HG02973 (cell line): Measurements from ENCODE around the gene NCOA5.

Experiments used
- ATAC-seq: cut with Tn5 transposase; IDR thresholded peaks from one replicate; pipeline ENCODE4 v1.9.1; 2021; ENCODE audit warnings: moderate library complexity; ENCODE audit not compliant: unreplicated experiment

NCOA5 gene

DNA sequence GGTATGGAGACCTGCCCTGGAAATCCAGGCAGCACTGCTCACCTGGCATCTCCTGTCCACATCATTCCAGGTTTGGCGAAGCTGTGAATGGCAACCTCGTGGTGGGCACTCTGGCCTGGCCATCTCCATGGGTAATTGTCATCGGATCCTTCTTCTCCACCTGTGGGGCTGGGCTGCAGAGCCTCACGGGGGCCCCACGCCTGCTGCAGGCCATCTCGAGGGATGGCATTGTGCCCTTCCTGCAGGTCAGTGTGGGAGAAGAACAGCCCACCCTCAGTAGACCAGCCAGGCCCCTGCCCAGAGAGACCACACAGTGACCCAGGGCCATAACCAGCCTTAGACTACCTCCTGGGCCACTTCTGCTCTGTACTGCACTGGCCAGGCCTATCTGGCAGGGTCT lies 44.9 kb downstream of the NCOA5 start:
- ATAC-seq, result no peak

DNA sequence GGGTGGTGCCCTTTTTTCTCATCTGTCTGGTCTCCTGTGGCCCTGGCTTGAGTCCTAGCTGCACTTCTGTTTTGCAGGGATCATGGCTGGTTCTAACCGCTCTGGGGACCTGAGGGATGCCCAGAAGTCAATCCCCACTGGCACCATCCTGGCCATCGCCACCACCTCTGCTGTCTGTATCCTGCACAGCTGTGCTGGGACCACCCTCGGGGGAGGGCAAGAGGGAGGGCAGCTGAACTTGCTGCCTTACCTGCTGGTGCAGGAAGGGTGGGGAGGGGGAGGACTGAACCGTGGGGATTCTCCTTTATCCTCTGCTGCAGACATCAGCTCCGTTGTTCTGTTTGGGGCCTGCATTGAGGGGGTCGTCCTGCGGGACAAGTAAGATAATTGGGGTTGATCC lies 46.2 kb downstream of the NCOA5 start:
- no peak for ATAC-seq

DNA sequence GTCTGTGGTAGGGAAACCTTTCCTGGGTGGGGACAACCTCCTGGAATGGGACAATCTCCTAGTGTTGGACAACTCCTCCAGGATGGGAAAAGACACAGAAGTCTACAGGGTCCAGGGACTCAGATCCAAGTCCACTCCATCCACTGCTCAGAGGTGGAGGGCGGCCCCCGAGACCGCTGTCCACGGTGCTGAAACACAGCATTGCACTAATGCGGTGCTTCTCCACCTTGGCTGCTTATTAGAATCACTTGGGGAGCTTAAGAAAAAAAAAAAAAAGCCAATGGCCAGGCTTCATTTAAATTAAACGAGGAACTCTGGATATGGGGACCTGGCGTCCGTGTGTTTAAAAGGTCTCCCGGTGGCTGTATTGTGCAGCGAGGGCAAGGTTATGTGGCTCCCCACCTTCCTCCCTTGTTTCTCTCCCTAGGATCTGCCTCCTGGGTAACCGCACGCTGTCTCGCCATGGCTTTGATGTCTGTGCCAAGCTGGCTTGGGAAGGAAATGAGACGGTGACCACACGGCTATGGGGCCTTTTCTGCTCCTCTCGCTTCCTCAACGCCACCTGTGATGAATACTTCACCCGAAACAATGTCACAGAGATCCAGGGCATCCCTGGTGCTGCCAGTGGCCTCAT lies 48.7 kb downstream of the NCOA5 start:
- no peak for ATAC-seq

DNA sequence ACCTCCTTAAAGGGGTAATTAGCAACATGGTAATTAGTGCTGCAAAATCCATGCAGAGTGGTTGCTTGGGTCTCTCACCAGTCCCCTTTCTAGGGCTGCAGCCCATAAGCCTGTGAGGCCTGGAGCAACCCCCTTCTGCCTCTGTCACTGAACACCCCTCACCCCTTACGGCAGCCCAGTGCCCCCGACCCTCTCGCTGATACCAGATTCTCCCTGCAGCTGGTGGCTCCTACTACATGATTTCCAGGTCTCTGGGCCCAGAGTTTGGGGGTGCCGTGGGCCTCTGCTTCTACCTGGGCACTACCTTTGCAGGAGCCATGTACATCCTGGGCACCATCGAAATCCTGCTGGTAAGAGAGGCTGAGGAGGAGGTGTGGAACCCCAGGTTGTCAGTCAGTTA lies 52.7 kb downstream of the NCOA5 start:
- ATAC-seq, result no peak

DNA sequence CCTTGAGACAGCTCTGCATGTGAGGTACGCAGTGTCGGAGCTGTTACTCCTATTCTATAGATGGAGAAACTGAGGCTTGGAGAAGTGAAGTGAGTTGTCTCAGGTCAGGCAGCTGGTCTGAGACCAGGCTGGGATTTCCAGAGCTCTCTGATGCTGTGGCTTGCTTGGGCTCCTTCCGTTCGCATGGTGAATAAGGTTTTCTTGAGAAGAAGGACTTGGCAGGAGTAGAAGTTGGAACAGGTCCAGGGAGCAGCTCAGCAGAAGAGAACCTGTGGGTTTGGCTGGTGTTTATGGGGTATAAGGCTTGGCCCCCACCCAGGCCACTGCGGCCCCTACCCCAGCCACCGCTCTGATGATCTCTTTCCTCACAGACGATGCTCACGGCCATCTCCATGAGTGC lies 53.4 kb downstream of the NCOA5 start:
- ATAC-seq, result no peak

DNA sequence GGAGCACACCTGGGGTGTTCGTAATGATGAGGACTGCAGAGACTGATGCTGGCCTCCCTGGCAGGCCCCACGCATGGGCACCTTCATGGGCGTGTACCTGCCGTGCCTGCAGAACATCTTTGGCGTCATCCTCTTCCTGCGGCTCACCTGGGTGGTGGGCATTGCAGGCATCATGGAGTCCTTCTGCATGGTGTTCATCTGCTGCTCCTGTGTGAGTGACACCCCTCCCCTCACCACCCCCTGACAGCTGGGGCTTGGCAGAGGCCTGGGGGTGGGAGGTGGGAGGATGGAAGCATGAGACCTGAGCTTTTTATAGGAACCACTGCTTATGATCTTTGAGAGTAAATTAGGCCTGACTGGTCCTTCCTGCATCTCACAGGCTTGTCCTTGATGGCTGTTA lies 54.0 kb downstream of the NCOA5 start:
- no peak for ATAC-seq

DNA sequence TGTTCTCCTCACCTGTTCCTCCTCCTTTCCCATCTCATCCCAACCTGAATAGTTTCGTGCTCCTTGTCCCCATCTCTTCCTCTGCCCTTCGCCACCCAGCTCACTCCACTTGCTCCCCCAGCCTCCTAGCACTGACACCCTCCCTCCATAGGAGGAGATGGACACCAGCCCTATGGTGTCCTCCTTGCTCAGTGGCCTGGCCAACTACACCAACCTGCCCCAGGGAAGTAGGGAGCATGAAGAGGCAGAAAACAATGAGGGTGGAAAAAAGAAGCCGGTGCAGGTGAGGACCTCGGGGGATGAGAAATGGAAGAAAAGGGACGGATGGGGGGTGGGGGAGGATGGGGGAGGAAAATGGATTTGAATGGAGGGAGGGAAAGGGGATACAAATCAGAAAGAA lies 54.5 kb downstream of the NCOA5 start:
- ATAC-seq, result no peak

DNA sequence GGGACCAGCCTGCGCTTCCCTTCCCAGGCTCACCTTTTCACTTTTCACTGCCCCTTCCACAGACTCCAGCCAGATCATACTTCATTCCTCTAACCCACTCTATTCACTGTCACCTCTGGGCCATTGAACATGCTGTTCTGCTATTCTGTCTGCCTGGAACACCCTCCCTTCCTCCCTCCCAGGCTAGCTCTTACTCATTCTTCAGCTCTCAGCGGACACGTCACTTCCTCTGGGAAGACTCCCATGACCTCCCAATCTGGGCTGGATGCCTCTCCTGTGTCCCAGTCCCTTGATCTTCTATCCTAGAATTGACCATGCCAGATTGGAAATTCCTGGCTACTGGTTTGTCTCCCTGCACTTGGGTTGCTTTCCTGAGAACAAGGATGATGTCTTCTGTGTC lies 55.7 kb downstream of the NCOA5 start:
- no peak for ATAC-seq

DNA sequence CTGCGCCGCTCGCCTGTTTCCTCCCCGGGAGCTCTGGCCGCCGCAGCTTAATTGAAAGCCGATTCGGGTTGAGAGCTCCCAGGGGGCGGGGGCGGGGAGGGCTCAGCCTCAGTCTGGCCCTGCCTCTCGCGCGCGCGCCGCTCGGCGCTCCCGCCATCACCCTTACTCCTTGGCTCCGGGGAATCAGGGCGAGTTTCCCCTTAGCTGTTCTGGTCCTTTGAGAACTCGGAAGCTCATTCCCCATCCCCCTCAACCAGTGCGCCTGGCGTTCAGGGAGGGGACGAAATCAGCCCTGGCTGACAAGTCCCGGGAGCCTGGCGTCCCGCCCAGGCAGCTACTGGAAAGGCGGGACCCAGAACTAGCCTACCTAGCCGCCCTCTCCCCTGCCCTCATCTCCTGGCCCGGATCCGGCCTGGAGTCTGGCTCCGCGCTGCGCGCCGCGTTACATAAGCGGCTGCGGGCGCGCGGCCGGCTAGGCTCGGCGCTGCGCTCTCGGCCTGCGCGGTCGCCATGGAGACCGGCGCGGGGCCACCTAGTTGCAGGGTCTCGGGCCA lies 58.0 kb downstream of the NCOA5 start:
- ATAC-seq, result no peak

DNA sequence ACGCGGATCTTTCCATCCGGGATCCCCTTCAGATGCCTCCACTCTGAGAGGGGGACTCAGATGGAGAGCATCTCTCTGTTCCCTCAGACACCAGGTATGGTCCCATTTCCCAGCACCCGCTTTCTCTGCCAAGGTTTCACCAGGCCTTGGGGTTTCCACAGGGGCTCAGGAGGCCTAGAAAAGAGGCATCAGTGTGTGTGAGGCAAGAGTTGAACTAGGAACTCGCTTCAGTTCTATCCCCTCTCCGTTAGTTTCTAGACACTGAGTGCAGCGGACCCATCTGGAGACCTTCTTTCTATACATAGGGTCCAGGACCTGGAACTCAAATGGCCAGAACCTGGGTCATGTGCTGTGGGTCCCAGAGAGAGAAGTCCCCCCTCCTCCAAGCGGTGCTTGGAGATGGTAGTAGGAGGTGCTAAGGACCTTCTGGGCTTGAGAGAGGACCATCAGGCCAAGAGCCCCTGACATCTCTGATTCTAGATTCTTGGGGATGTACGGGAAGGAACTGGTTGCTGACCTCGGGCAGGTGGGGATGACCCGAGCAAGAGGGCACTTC lies 58.7 kb downstream of the NCOA5 start:
- ATAC-seq, result no peak

DNA sequence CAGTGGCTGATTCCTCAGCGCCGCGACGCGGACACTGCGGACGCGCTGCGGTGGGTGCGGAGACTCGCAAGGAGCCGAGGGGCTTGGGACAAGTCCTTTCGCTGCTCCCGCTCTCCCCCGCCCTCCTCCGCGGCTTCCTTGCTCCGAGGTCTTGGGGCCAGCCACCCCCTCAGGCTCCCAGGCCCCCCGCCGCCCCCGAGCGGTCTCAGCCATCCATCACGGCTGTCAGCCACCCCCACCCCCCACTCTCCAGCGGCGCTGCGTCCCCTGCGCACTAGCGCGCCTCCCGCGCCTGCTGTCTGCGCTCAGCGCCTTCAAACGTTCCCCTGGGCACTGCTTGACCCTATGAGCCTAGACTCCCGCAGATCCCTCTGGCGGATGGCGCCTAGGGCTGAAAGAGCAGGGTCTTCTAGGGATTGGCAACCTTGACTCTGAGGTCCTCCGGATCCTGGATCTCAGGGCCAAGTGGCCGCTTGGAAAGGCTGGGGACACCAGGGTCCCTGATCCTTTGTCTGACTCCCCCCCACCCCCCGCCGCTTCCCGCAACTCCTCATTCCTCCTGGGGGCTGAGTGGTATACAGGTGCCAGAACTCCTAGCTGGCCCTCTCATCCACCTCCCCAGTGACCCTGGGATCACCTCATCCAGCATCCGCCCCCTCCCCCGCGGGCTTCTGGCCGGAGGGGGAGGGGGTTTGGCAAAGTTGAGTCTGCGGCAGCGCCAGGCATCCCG lies 59.3 kb downstream of the NCOA5 start:
- no peak for ATAC-seq

DNA sequence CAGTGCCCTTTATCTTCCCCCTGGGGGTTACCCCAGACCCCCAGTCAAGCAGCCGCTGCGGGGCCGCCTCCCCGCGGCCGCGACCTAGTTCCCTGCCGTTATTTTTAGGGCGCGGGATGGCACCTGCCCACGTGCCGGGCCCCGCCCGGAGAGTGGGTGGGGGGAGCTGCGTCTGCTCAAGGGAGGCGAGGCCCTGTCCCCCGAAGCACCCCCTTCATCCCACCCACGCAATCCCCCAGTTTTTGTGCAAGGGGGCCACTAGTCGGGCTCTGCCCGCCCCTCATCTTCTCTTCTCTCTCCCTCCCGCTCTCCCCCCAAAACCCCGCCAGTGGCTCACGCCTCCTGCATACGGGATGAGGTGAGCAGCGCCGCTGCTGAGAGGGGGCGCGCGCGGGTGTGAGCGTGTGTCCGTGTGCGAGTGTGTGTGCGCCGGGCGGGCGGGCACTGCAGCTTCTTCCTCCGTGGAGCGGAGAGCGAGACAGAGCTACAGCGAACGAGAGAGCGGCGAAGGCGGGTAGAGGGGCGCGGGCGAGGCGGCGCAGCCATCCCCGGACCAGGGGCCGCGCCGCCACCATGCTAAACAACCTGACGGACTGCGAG lies 60.9 kb downstream of the NCOA5 start, which contains the start of gene SLC12A5:
Gene SLC12A5 (plus strand): TSS at position 444 of the 600 bp plus-strand sequence. CDS start 130 bp downstream, at position 574.
- no peak for ATAC-seq

DNA sequence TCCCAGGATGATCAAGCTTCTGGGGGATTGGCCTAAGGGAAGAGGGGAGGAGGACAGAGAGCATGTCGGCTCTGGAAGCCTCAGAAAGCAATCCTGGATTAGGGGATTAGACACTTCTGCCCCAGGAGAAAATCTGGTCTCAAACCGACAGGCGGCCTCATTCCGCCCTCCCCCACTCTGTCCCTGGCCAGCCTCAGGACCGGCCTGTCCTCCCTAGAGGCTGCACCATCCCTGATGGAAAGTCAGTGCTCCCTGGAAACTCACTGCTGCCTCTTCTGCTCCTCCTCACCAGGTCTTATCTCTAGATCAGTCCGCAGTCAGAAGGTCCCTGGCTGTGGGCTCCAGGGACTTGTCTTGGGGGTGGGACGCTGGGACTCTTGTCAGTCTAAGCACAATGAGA lies 61.7 kb downstream of the NCOA5 start:
- no peak for ATAC-seq

DNA sequence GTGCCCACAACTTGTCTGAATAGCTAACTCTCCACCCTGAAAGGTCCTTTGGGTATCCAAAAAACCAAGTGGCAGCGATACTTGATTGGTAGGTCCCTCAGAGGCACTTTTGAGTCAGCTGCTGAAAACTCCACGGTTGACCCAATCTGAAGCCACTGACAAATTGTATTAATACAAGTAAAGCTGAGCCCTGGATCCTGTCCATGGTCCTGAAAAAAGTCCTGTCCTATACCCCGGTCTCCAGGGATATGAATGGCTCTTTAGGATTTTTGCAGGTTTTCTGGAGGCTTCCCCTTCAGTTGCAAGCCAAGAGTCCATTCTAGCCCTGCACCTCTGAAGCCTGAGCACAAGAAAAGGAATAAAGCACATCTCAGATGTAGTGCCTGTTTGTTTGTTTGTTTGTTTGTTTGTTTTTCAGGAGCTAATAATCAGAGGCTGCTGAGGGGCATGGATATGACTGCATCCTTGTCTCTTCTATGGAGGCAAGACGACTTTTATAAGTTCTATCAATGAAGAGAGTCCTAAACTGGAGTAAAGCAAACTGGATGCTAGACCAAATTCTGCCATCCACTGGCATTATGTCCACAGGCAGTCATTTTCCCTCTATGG lies 62.4 kb downstream of the NCOA5 start:
- ATAC-seq, result no peak

DNA sequence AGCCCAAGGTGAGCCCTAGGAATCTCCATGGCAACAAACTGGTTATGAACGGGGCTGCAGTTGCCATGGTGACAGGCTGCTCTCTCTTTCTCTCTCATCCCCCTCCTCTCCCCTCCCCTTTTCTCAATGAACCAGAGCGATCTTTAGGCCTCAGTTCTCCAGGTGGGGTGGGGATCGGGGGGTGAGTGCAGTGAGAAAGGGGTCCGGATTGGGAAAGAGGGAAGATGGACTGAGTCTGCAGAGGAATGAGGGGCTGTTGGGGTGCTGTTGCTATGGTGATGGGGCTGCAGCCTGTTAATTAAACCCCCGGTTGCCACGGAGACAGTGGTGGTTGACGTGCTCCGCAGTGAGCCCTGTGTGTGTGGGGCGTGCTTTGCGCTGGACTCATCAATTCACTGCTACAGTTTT lies 64.4 kb downstream of the NCOA5 start:
- no peak for ATAC-seq

DNA sequence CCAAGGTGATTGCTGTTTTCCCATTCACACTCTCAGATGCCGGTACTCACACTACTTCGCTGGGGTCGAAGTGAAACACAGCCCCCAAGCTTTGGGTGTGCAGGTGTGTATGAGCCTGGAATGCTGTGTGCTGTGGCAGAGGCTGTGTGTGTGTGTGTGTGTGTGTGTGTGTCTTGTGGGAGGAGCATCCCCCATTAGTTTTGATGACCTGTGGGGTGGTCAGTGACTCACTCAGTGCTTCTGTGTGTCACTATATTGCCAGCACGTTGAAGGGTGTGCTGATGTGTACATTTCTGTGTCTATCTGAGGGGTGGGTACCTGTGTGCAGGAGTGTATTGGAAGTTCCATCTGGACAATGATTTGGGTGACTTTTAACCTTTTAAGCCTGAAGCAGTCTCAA lies 65.8 kb downstream of the NCOA5 start:
- no peak for ATAC-seq

DNA sequence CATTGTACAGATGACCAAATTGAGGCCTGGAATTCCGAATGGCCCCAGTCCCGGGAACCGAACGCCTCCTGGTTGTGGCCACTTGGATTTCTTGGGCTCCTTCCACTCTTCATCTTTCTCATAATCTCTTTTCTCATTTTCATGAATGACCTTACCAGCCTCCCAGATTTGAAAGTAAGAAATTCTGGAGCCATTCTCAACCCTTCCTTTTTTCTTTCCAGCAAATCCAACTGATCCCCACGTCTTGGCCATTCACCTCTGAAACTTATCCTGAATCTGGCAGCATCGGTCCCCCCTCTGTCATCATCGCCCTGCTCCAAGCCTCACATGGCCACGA lies 66.6 kb downstream of the NCOA5 start:
- ATAC-seq, result no peak

DNA sequence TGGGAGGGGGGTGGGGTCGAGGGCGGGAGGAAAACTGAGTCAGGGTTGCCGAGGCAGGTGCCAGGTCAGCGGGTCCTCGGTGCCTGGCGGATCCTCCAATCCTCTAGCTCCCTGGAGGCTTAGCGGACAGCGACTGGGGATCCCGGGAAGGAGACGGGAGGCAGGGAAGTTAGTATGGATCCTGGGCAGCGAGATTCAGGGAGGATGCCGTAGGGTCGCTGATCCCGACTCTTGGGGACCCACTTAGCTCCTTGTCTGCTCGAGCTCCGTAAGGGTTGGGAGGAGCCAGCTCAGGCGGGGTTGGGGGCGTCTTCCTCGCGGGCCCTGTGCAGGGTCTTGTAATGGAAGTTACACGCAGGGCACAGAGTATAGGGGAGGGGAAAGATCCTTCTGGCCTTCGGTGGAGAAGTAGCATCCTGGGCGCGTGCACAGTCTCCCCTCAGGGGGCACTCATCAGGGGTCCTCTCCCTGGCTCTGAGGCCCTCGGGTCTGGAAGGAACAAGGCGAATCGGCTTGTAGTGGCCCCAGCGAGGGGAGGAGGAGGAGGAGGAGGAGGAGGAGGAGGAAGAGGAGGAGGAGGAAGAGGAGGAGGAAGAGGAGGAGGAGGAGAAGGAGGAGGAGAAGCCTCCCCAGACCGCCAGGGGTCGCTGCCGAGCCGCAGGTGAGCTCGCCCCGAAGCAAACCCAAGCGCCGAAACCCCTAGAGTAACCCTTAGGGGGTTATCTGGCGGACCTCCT lies 67.2 kb downstream of the NCOA5 start:
- no peak for ATAC-seq

DNA sequence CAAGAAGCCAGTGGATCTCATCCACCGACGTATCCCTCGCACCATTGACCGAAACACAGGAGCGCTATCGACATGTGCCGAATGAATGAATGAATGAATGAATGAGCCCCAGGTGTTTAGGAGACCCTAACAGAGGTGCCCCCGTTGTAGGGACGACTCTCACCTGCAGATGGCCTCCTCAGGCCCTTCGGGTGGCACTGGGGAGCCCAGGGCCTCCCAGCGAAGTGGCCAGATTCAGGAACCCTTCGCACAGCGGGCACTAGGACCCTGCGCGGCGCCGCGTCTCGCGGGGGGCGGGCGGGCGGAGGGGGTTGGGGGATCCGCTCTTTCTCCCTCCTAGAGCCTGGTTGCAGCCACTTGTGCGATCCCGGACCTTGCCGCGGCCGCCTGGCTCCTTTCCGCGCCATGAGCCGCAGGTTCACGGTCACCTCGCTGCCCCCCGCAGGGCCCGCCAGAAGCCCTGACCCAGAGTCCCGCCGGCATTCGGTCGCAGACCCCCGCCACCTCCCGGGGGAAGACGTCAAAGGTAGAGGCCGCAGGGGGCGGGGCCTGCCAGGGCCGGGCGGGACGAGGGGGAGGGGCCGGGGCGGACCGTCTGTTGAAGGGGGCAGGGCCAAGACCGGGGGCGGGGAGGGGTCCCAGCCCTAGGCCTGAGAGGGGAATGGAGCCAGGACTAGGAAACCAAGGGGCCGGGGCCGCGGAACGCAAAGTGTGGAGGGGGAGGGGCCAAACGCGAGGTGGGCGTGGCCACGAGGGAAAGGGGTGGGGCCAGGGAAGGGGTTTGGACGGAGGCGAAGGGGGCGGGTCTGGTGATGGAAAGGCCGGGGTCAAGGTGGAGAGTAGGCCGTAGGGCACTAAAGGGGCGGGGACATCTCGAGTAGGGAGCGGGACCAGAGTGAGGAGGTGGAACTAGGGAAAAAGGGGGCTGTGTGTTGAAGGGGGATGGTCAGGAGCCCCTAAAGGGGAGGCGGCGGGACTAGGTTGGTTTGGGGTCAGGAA lies 68.1 kb downstream of the NCOA5 start:
- ATAC-seq, result no peak

DNA sequence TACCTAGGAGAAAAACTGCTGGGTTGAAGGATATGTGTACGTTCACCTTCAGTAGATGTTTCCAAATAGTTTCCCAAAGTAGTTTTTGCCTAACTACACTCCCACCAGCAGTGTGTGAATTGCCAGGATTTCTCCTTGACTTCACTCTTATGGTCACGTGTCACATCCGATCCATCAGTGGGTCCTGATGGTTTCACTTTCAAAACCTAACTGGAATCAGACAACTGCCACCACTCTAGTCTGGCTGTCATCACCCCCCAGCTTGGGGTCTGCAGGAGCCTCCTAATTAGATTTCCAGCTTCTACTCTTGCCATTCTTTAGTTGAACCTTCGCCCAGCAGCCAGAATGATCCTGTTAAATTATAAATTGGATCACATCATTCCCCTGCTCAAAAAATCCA lies 69.2 kb downstream of the NCOA5 start:
- no peak for ATAC-seq
